Suprapubic skin (tissue), 4 donors: ENCODE data around the gene IFT172. TPM values are rescaled to one million over a fixed set of nuclear protein-coding genes. Genes with fewer than 3 reads are reported as not detected.

ENCODE experiments used
- DNase-seq, 2 donors: peaks; one replicate each; pipeline ENCODE4 v3.0.0-alpha.2; 2019; ENCODE audit warnings: low spot score in 2 of 2
- H3K27ac ChIP-seq: fragments of 200-600 bp; sonication (generic); one replicate; pipeline ENCODE4 v1.5.1; 2019
- H3K27me3 ChIP-seq: fragments of 200-600 bp; sonication (generic); one replicate; pipeline ENCODE4 v1.5.1; 2019
- H3K36me3 ChIP-seq: fragments of 200-600 bp; sonication (generic); one replicate; pipeline ENCODE4 v1.5.1; 2019
- H3K4me1 ChIP-seq: fragments of 200-600 bp; sonication (generic); one replicate; pipeline ENCODE4 v1.5.1; 2019
- H3K4me3 ChIP-seq: fragments of 200-600 bp; sonication (generic); one replicate; pipeline ENCODE4 v1.5.1; 2019; ENCODE audit warnings: mild to moderate bottlenecking
- H3K9me3 ChIP-seq: fragments of 200-600 bp; sonication (generic); one replicate; pipeline ENCODE4 v1.5.1; 2019
- CTCF ChIP-seq, 2 donors: fragments of 200-600 bp in 1 of 2; fragments of 450-650 bp in 1 of 2; sonication (generic) in 1 of 2; IDR thresholded peaks; one replicate each; pipeline ENCODE4 v1.5.1; 2016 to 2019; ENCODE audit warnings: antibody characterized with exemption in 2 of 2, mild to moderate bottlenecking in 1 of 2, moderate library complexity in 1 of 2
- EP300 ChIP-seq: sonication (generic); formaldehyde crosslinking; IDR thresholded peaks from one replicate; pipeline ENCODE4 v1.6.1; 2017; ENCODE audit warnings: antibody characterized with exemption
- POLR2A ChIP-seq, 2 donors: fragments of 450-650 bp; IDR thresholded peaks; one replicate each; pipeline ENCODE4 v1.6.1; 2017; ENCODE audit warnings: antibody characterized with exemption in 2 of 2, mild to moderate bottlenecking in 2 of 2, moderate library complexity in 2 of 2
- POLR2AphosphoS5 ChIP-seq, 3 donors: sonication (generic); formaldehyde crosslinking; IDR thresholded peaks; one replicate each; pipeline ENCODE4 v1.6.1; 2017; ENCODE audit warnings: antibody characterized with exemption in 3 of 3
- WGBS: methylation state at CpG from one replicate; pipeline ENCODE4 v1.1.5; 2018; 5-methylcytosine and 5-hydroxymethylcytosine counted together
- total RNA-seq, 4 donors: library from RNA; depleted of rRNA; stranded (reverse); fragments of >200 nt; gene quantifications; one replicate each; pipeline ENCODE4 v1.1.0, GENCODE V29; 2016

IFT172 gene
- total RNA-seq, 4 donors from 2014 or later: 21.6 to 70.0 (median 27.4) TPM

GRCh38 chr2:27446057-27446456 lies 43.5 kb downstream of the IFT172 start:
- no peak for TF ChIP-seq CTCF (IDR thresholded peaks at IDR 0.05)
- 33% methylated on average over 3 of the region's 3 CpGs for WGBS
- no peak overlapping the region for H3K4me3 ChIP-seq
- peaks cover 24% of the 10 kb centered on the region for H3K4me1 ChIP-seq
- peak in 1 of 2 donors; percentile 70 for DNase-seq
- no peaks in the 10 kb centered on the region for H3K27me3 ChIP-seq
- H3K9me3 ChIP-seq: no peaks in the 10 kb centered on the region
- peak overlapping the region; percentile 61 for H3K27ac ChIP-seq
- peaks cover 43% of the 10 kb centered on the region for H3K36me3 ChIP-seq

GRCh38 chr2:27445615-27446014 lies 43.9 kb downstream of the IFT172 start:
- H3K4me1 ChIP-seq: peaks cover 24% of the 10 kb centered on the region
- no peak overlapping the region for H3K4me3 ChIP-seq
- H3K27me3 ChIP-seq: no peaks in the 10 kb centered on the region
- peaks cover 48% of the 10 kb centered on the region for H3K36me3 ChIP-seq
- TF ChIP-seq POLR2A (IDR thresholded peaks at IDR 0.05): no peak
- no peaks in the 10 kb centered on the region for H3K9me3 ChIP-seq
- WGBS: 45% methylated on average over 8 of the region's 8 CpGs
- H3K27ac ChIP-seq: peak overlapping the region; percentile 61
- peak in 1 of 2 donors; percentile 63 for DNase-seq

- Histone ChIP-seq H3K27ac (peak overlapping the region; percentile 61), H3K4me3 (no peak overlapping the region), H3K36me3 (peaks cover 48% of the 10 kb centered on the region), H3K27me3 (no peaks in the 10 kb centered on the region), H3K9me3 (no peaks in the 10 kb centered on the region), H3K4me1 (peaks cover 24% of the 10 kb centered on the region)
- WGBS: 86% methylated on average over 5 of the region's 8 CpGs
- DNase-seq: no peak
- TF ChIP-seq EP300 (no peak), POLR2AphosphoS5 (IDR thresholded peaks at IDR 0.05) (no peak), POLR2A (IDR thresholded peaks at IDR 0.05) (no peak), CTCF (IDR thresholded peaks at IDR 0.05) (no peak)
Measured at GRCh38 chr2:27445155-27445554, 44.4 kb downstream of the IFT172 start.

GRCh38 chr2:27442920-27443282 lies 46.6 kb downstream of the IFT172 start:
- DNase-seq: no peak
- H3K36me3 ChIP-seq: peaks cover 50% of the 10 kb centered on the region
- peaks cover 24% of the 10 kb centered on the region for H3K4me1 ChIP-seq
- TF ChIP-seq CTCF (IDR thresholded peaks at IDR 0.05) (no peak), POLR2AphosphoS5 (IDR thresholded peaks at IDR 0.05) (no peak), EP300 (no peak)
- H3K9me3 ChIP-seq: no peaks in the 10 kb centered on the region
- H3K4me3 ChIP-seq: peak overlapping the region; percentile 50
- H3K27ac ChIP-seq: peak overlapping the region; percentile 42
- no peaks in the 10 kb centered on the region for H3K27me3 ChIP-seq
- 73% methylated on average over 6 of the region's 6 CpGs for WGBS

DNA sequence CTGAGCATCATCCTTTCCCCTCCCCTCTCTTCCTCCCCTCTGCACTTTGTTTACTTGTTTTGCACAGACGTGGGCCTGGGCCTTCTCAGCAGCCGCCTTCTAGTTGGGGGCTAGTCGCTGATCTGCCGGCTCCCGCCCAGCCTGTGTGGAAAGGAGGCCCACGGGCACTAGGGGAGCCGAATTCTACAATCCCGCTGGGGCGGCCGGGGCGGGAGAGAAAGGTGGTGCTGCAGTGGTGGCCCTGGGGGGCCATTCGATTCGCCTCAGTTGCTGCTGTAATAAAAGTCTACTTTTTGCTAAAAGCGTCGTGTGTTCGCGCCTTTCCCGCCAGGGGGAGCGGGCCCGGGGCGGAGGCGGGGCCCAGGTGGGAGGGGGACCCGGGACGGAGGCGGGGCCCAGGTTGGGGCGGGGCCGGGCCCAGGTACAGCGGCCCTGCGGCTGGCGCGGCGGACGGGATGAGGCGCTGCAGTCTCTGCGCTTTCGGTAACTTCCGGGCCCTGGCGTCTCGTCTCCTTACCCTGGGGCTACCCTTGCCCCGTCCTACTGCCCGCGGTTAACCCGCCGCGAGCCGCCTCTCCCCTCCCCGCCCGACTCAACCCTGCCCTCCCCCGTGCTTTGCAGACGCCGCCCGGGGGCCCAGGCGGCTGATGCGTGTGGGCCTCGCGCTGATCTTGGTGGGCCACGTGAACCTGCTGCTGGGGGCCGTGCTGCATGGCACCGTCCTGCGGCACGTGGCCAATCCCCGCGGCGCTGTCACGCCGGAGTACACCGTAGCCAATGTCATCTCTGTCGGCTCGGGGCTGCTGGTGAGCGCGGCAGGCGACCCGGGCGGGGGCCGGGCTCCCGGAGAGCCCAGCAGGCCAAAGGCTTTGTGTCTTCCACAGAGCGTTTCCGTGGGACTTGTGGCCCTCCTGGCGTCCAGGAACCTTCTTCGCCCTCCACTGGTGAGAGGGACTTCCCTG lies 47.3 kb downstream of the IFT172 start, which contains the start of gene KRTCAP3:
Gene KRTCAP3, plus strand, starts transcription at position 424 of the 962 bp plus-strand sequence. Its CDS starts 32 bp downstream, at position 456.
- DNase-seq: peak in 1 of 2 donors; percentile 64
- Histone ChIP-seq H3K27ac (peak within 1 kb of the TSS; percentile 42), H3K4me3 (peak within 1 kb of the TSS; percentile 50), H3K36me3 (peaks cover 51% of the 10 kb centered on the region), H3K9me3 (no peaks in the 10 kb centered on the region), H3K27me3 (no peaks in the 10 kb centered on the region), H3K4me1 (peaks cover 24% of the 10 kb centered on the region)
- 44% methylated on average over 28 of the region's 80 CpGs for WGBS
- TF ChIP-seq POLR2AphosphoS5 (IDR thresholded peaks at IDR 0.05) (no peak), CTCF (IDR thresholded peaks at IDR 0.05) (peak in 1 of 2 donors; percentile 29), POLR2A (IDR thresholded peaks at IDR 0.05) (no peak), EP300 (no peak)
